ENCODE data around the gene AIFM2.
"Not testable (repeated sequence)": the region's sequence is repeated elsewhere in the genome, so short reads cannot be mapped to it uniquely, and the experiment has no call there.

AIFM2 gene

GRCh38 chr10:70087616-70088307, 44.9 kb downstream of the AIFM2 start:
- H3K4me2 ChIP-seq = no peak overlapping the region
- no peak overlapping the region for H3K4me3 ChIP-seq
- no peaks in the 10 kb centered on the region for H3K4me1 ChIP-seq
- H4K20me1 ChIP-seq = peaks cover 19% of the 10 kb centered on the region; the same call in 1 of the 2 replicates
- no peak for TF ChIP-seq Cebpa-rat (IDR thresholded peaks at IDR 0.05)
- no peaks in the 10 kb centered on the region for H3K27me3 ChIP-seq
- no peak overlapping the region for H3K9ac ChIP-seq
- no peaks in the 10 kb centered on the region for H3K9me3 ChIP-seq
- H3K36me3 ChIP-seq = peaks cover 74% of the 10 kb centered on the region
- no peak overlapping the region for H3K27ac ChIP-seq

- no peaks in the 10 kb centered on the region for H3K27me3 ChIP-seq
- H3K27ac ChIP-seq = no peak overlapping the region
- no peak for TF ChIP-seq Cebpa-rat (IDR thresholded peaks at IDR 0.05)
- H3K4me2 ChIP-seq = no peak overlapping the region
- no peak overlapping the region for H3K4me3 ChIP-seq
- H4K20me1 ChIP-seq = peaks cover 20% of the 10 kb centered on the region; the same call in 1 of the 2 replicates
- H3K9me3 ChIP-seq = no peaks in the 10 kb centered on the region
- no peaks in the 10 kb centered on the region for H3K4me1 ChIP-seq
- H3K9ac ChIP-seq = no peak overlapping the region
- H3K36me3 ChIP-seq = peaks cover 62% of the 10 kb centered on the region
Measured at GRCh38 chr10:70085975-70086613, 46.5 kb downstream of the AIFM2 start.

- no peak overlapping the region for H3K4me3 ChIP-seq
- TF ChIP-seq Cebpa-rat (IDR thresholded peaks at IDR 0.05) = no peak
Measured at GRCh38 chr10:70084189-70084588, 48.4 kb downstream of the AIFM2 start.

DNA sequence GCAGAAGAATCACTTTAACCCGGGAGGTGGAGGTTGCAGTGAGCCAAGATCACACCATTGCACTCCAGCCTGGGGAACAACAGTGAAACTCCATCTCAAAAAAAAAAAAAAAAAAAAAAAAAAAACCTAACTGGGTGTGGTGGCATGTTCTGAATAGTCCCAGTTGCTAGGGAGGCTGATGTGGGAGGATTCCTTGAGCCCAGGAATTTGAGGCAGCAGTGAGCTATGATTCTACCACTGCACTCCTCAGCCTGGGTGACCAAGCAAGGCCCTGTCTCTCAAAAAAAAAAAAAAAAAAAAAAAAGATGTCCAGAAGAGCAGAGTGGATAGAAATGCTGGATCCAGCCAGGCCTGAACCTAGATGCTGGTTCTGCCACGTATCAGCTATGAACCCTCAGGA, 51.8 kb downstream of the AIFM2 start:
- H3K4me2 ChIP-seq, H3K4me1 ChIP-seq, H3K4me3 ChIP-seq, H3K9me3 ChIP-seq, H3K27ac ChIP-seq, H3K9ac ChIP-seq, H3K27me3 ChIP-seq: not testable (repeated sequence)
- peaks cover 28% of the 10 kb centered on the region; the same call in 1 of the 2 replicates for H4K20me1 ChIP-seq
- H3K36me3 ChIP-seq = peaks cover 74% of the 10 kb centered on the region

More at GRCh38 chr10:70084189-70084588, 48.4 kb downstream of the AIFM2 start:
- H4K20me1 ChIP-seq = peaks cover 20% of the 10 kb centered on the region; the same call in 1 of the 2 replicates
- peaks cover 62% of the 10 kb centered on the region for H3K36me3 ChIP-seq
- H3K9ac ChIP-seq = no peak overlapping the region
- H3K9me3 ChIP-seq = no peaks in the 10 kb centered on the region
- H3K4me1 ChIP-seq = no peaks in the 10 kb centered on the region
- H3K27ac ChIP-seq = no peak overlapping the region
- H3K4me2 ChIP-seq = no peak overlapping the region
- no peaks in the 10 kb centered on the region for H3K27me3 ChIP-seq

GRCh38 chr10:70078937-70079336, 53.7 kb downstream of the AIFM2 start:
- Histone ChIP-seq H3K27ac (no peak overlapping the region), H3K27me3 (no peaks in the 10 kb centered on the region), H3K9ac (no peak overlapping the region), H3K4me1 (no peaks in the 10 kb centered on the region), H3K36me3 (peaks cover 83% of the 10 kb centered on the region), H3K9me3 (no peaks in the 10 kb centered on the region), H4K20me1 (peaks cover 18% of the 10 kb centered on the region; the same call in 1 of the 2 replicates), H3K4me2 (no peak overlapping the region), H3K4me3 (no peak overlapping the region)
- no peak for TF ChIP-seq Cebpa-rat (IDR thresholded peaks at IDR 0.05)

DNA sequence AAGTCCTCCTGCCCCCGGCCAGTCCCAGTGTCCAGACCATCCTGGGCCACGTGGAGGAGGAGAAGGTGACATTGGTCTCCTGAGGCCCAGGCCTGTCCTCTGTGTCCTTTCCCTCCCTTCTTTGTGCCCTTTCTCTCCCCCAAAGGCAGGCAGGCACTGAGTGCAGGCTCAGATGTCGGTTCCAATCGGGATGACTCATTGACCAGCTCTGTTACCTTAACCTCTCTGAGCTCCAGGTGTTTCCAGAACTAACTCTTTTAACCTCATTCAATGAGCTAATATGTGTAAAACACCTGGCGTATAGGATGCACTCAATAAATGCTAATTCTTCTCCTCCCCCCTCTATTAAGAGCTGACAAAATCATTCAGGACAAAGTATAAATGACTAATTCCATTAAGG, 54.3 kb downstream of the AIFM2 start:
- Histone ChIP-seq H3K4me1 (no peaks in the 10 kb centered on the region), H3K4me3 (no peak overlapping the region), H3K9me3 (no peaks in the 10 kb centered on the region), H4K20me1 (peaks cover 14% of the 10 kb centered on the region; the same call in 1 of the 2 replicates), H3K4me2 (no peak overlapping the region), H3K27ac (no peak overlapping the region), H3K27me3 (no peaks in the 10 kb centered on the region), H3K36me3 (peaks cover 84% of the 10 kb centered on the region), H3K9ac (no peak overlapping the region)
- TF ChIP-seq Cebpa-rat (IDR thresholded peaks at IDR 0.05) = no peak

DNA sequence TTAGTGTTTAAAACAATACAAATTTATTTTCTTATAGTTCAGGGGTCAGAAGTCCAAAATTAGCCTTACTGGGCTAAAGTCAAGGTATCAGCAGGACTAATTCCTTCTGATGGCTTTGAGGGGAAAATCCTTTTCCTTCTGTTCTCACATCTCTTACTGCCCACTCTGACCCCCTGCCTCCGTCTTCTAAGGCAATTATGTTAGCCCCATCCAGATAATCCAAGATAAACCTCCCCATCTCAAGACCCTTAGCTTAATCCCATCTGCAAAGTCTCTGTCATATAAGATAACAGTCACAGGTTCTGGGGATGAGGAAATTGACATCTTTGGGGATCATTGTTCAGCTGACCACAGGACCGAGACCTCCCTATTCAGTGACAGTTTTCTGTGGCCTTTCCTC, 57.7 kb downstream of the AIFM2 start:
- H3K4me1 ChIP-seq = no peaks in the 10 kb centered on the region
- no peaks in the 10 kb centered on the region for H3K9me3 ChIP-seq
- no peak overlapping the region for H3K27ac ChIP-seq
- no peak overlapping the region for H3K9ac ChIP-seq
- H4K20me1 ChIP-seq = peaks cover 20% of the 10 kb centered on the region
- H3K36me3 ChIP-seq = peaks cover 73% of the 10 kb centered on the region
- no peak for TF ChIP-seq Cebpa-rat (IDR thresholded peaks at IDR 0.05)
- H3K4me2 ChIP-seq = no peak overlapping the region
- no peaks in the 10 kb centered on the region for H3K27me3 ChIP-seq
- no peak overlapping the region for H3K4me3 ChIP-seq

DNA sequence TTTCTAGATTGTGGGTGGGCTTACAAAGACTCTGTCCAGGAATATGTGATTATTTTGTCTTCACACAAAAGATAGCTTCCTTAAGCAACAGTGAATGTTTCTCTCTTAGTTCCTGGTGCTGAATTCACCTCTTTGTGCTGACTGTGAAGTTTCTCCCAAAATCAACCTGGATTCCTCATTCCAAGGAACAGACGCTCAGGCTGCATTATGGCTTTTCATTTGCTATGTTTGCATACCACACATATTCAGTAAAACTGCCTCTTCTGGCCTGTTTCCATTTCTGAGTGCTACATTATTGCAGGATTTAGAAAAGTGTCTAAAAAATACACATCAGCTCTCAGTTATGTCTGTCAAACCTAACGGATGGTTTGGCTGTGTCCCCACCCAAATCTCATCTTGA, 58.5 kb downstream of the AIFM2 start:
- no peak overlapping the region for H3K9ac ChIP-seq
- no peak overlapping the region for H3K27ac ChIP-seq

DNA sequence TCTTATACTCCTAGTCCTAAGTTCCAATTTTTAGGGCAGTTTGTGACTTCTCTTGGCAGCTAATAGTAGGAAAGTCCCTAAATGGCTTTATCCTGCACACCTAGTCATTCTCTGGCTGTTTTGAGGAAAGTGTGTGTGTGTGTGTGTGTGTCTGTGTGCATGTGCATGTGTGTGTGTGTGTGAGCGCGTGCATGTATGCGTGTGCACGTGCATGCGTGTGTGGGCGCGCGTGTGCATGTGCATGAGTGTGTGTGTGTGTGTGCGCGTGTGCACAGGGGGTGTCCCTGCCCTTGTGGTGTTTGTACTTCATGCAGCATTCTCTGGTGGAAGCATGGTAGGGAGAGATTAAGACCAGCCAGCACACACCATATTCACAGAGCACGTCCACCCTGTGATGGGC, 61.8 kb downstream of the AIFM2 start:
- H3K4me2 ChIP-seq = no peak overlapping the region
- H3K27me3 ChIP-seq = no peaks in the 10 kb centered on the region
- peaks cover 49% of the 10 kb centered on the region for H3K36me3 ChIP-seq
- peaks cover 10% of the 10 kb centered on the region for H3K4me1 ChIP-seq
- no peaks in the 10 kb centered on the region for H3K9me3 ChIP-seq
- no peak overlapping the region for H3K9ac ChIP-seq
- no peak for TF ChIP-seq Cebpa-rat (IDR thresholded peaks at IDR 0.05)
- no peak overlapping the region for H3K27ac ChIP-seq
- no peak overlapping the region for H3K4me3 ChIP-seq
- H4K20me1 ChIP-seq = peaks cover 43% of the 10 kb centered on the region

More for the DNA sequence above, 58.5 kb downstream of the AIFM2 start:
- Histone ChIP-seq H3K36me3 (peaks cover 65% of the 10 kb centered on the region), H3K27me3 (no peaks in the 10 kb centered on the region), H3K4me3 (no peak overlapping the region), H4K20me1 (peaks cover 28% of the 10 kb centered on the region), H3K9me3 (no peaks in the 10 kb centered on the region), H3K4me1 (peaks cover 8% of the 10 kb centered on the region), H3K4me2 (no peak overlapping the region)
- no peak for TF ChIP-seq Cebpa-rat (IDR thresholded peaks at IDR 0.05)

GRCh38 chr10:70069346-70069745, 63.3 kb downstream of the AIFM2 start:
- Histone ChIP-seq H3K27ac (no peak overlapping the region), H3K9me3 (no peaks in the 10 kb centered on the region), H3K4me2 (peak overlapping the region; percentile 23; the same call in 1 of the 2 replicates), H4K20me1 (peaks cover 44% of the 10 kb centered on the region), H3K27me3 (no peaks in the 10 kb centered on the region), H3K4me3 (no peak overlapping the region), H3K9ac (no peak overlapping the region), H3K4me1 (peaks cover 17% of the 10 kb centered on the region), H3K36me3 (peaks cover 48% of the 10 kb centered on the region)
- no peak for TF ChIP-seq Cebpa-rat (IDR thresholded peaks at IDR 0.05)
